Ovary (tissue), 9 donors: Measurements from ENCODE around the gene RNGTT. TPM values are rescaled to one million over a fixed set of nuclear protein-coding genes. Genes with fewer than 3 reads are reported as not detected.

ENCODE experiments used
- DNase-seq, 5 donors: peaks; one replicate each; pipeline ENCODE4 v3.0.0-alpha.2; 2019 to 2020
- H3K27ac ChIP-seq, 2 donors: fragments of 200-600 bp; one replicate each; pipeline versions ENCODE4 v1.5.1 to v1.8.0; 2019 to 2022
- H3K27me3 ChIP-seq: fragments of 200-600 bp; one replicate; pipeline ENCODE4 v1.8.0; 2022
- H3K36me3 ChIP-seq: fragments of 200-600 bp; sonication (generic); one replicate; pipeline ENCODE4 v1.5.1; 2019
- H3K4me1 ChIP-seq: one replicate; pipeline ENCODE4 v1.8.1; 2013; ENCODE audit warnings: mild to moderate bottlenecking, moderate library complexity; ENCODE audit not compliant: insufficient read depth
- H3K4me3 ChIP-seq: fragments of 200-600 bp; sonication (generic); one replicate; pipeline ENCODE4 v1.5.1; 2017
- H3K9me3 ChIP-seq, 2 donors: fragments of 200-600 bp in 1 of 2; sonication (generic) in 1 of 2; one replicate each; pipeline versions ENCODE4 v1.5.1 to v1.8.1; 2013 to 2019; ENCODE audit warnings: mild to moderate bottlenecking in 1 of 2, moderate library complexity in 1 of 2
- CTCF ChIP-seq, 3 donors: fragments of 450-650 bp in 2 of 3; fragments of 200-600 bp in 1 of 3; IDR thresholded peaks; one replicate each; pipeline versions ENCODE4 v1.5.1 to v1.8.0; 2016 to 2022; ENCODE audit warnings: antibody characterized with exemption in 3 of 3, mild to moderate bottlenecking in 1 of 3
- EP300 ChIP-seq: sonication (generic); formaldehyde crosslinking; IDR thresholded peaks from one replicate; pipeline ENCODE4 v1.6.1; 2017; ENCODE audit warnings: antibody characterized with exemption
- POLR2A ChIP-seq: fragments of 450-650 bp; IDR thresholded peaks from one replicate; pipeline ENCODE4 v1.6.1; 2017; ENCODE audit warnings: antibody characterized with exemption, mild to moderate bottlenecking, moderate library complexity
- WGBS, 3 donors: extraction: QIAGEN DNeasy Blood & Tissue Kit in 1 of 3; methylation state at CpG; one replicate each; pipeline versions ENCODE4 v1.1.5 to v1.1.7; 2013 to 2017; 5-methylcytosine and 5-hydroxymethylcytosine counted together
- intact Hi-C, 4 donors: fragments of 100-400 bp; cut with DNase I; formaldehyde crosslinking; loops; one replicate each; pipeline versions ENCODE4 v1.11.0 to v1.15.1; 2022 to 2023
- polyA plus RNA-seq, 2 donors: library from polyadenylated mRNA; stranded (reverse); fragments of 200-250 nt in 1 of 2; fragments of 350-450 nt in 1 of 2; fragmentation: Illumina TruSeq in 1 of 2; extraction: RNeasy Lipid Tissue Mini Kit (QIAGEN cat#74804) in 1 of 2; gene quantifications; one replicate each; pipeline ENCODE4 v1.2.3, GENCODE V29; 2013 to 2014
- total RNA-seq, 7 donors: library from RNA; depleted of rRNA in 2 of 7; stranded (reverse); fragments of >200 nt in 2 of 7; fragmentation: NEBNext Ultra II Directional in 3 of 7; extraction: Animal tissue kit (Norgen Biotek cat#: 25700) in 3 of 7; gene quantifications; one replicate each; pipeline versions ENCODE4 v1.1.0 to v1.2.4, GENCODE V29; 2016 to 2023
- donor health status: DM: no; HTN: no; CAD: no; lungs with moderate emphysema.
- donor health status: DM: no; HTN: no; CAD: no.
- donor health status: Bipolar disorder and iron deficiency.
- donor health status: DM: yes; HTN: yes; CAD: no.
- donor health status: DM: no; HTN: no; CAD: no.
- donor health status: DM: yes; HTN: yes; CAD: no.

RNGTT gene
- total and polyA plus RNA-seq, 9 donors = 3.9 to 17.9 (median 10.5) TPM

GRCh38 chr6:88922775-88923548 lies 40.5 kb downstream of the RNGTT start:
- Histone ChIP-seq H3K27ac (no peak overlapping the region), H3K36me3 (no peaks in the 10 kb centered on the region), H3K27me3 (no peaks in the 10 kb centered on the region), H3K9me3 (no peaks in the 10 kb centered on the region), H3K4me3 (no peak overlapping the region), H3K4me1 (no peaks in the 10 kb centered on the region)
- DNase-seq = no peak
- intact Hi-C loops = no loop called here
- WGBS, 3 donors = 94 to 97% (median 95%) methylated on average over 4 of the region's 4 CpGs
- TF ChIP-seq POLR2A = no peak

GRCh38 chr6:88921734-88922133 lies 41.7 kb downstream of the RNGTT start:
- Histone ChIP-seq H3K27ac (no peak overlapping the region), H3K4me3 (no peak overlapping the region), H3K27me3 (no peaks in the 10 kb centered on the region), H3K4me1 (no peaks in the 10 kb centered on the region), H3K36me3 (no peaks in the 10 kb centered on the region), H3K9me3 (no peaks in the 10 kb centered on the region)
- 75 to 84% (median 83%) methylated on average over 1 of the region's 1 CpG for WGBS, 3 donors
- TF ChIP-seq EP300 (no peak), CTCF (IDR thresholded peaks at IDR 0.05) (no peak), POLR2A (no peak)
- DNase-seq = no peak
- intact Hi-C loops = no loop called here

- no peak for DNase-seq
- intact Hi-C loops = no loop called here
- no peaks in the 10 kb centered on the region for H3K9me3 ChIP-seq
- H3K27ac ChIP-seq = no peak overlapping the region
- H3K4me3 ChIP-seq = no peak overlapping the region
- H3K27me3 ChIP-seq = no peaks in the 10 kb centered on the region
- H3K4me1 ChIP-seq = no peaks in the 10 kb centered on the region
- 41 to 57% (median 57%) methylated on average over 1 of the region's 1 CpG for WGBS, 3 donors
- no peaks in the 10 kb centered on the region for H3K36me3 ChIP-seq
- TF ChIP-seq POLR2A (no peak), EP300 (no peak), CTCF (IDR thresholded peaks at IDR 0.05) (no peak)
These were observed 42.4 kb downstream of the RNGTT start for GRCh38 chr6:88920774-88921733.

- 92 to 96% (median 93%) methylated on average over 2 of the region's 2 CpGs for WGBS, 3 donors
- Histone ChIP-seq H3K9me3 (no peaks in the 10 kb centered on the region), H3K27me3 (no peaks in the 10 kb centered on the region), H3K4me1 (no peaks in the 10 kb centered on the region), H3K36me3 (no peaks in the 10 kb centered on the region), H3K4me3 (no peak overlapping the region), H3K27ac (no peak overlapping the region)
- TF ChIP-seq EP300 (no peak), POLR2A (no peak), CTCF (IDR thresholded peaks at IDR 0.05) (no peak)
- DNase-seq = no peak
- intact Hi-C loops = no loop called here
These were observed 43.3 kb downstream of the RNGTT start for GRCh38 chr6:88920088-88920487.
